Measurements from ENCODE around the gene MAN1C1. TPM values are rescaled to one million over a fixed set of nuclear protein-coding genes. Genes with fewer than 3 reads are reported as not detected.

Gene MAN1C1
- total RNA-seq, 1 experiment from 2014 or later = 1.2 TPM

- POLR2A ChIA-PET = no interaction called here
- intact Hi-C loops (cut with micrococcal nuclease) = no loop called here
These were observed 111.2 kb downstream of the MAN1C1 start for GRCh38 chr1:25727635-25728286.

More at GRCh38 chr1:25727635-25728286, 111.2 kb downstream of the MAN1C1 start:
- ChIA-PET RAD21 (ENCODE audit: low non-redundant PET in 1 of 2, low total read pairs in 2 of 2, uncharacterized antibody in 2 of 2, unreplicated experiment in 2 of 2) (no interaction called here), CTCF (no interaction called here)
- Histone ChIP-seq H3K9ac (ENCODE audit: low read length) (no peak overlapping the region), H2AFZ (ENCODE audit: low read depth, low read length, poor library complexity, severe bottlenecking) (no peak overlapping the region), H4K20me1 (ENCODE audit: insufficient read depth) (no peaks in the 10 kb centered on the region), H3K4me3 (replicated peaks in 1 of 2; ENCODE audit: low read depth in 1 of 2, low read length in 2 of 2) (no peak overlapping the region), H3K4me2 (ENCODE audit: low read length) (no peak overlapping the region), H3K9me2 (ENCODE audit: insufficient read depth) (no peaks in the 10 kb centered on the region), H3K27ac (ENCODE audit: low read depth, low read length) (no peak overlapping the region), H3K27me3 (ENCODE audit: insufficient read depth, low read length) (no peaks in the 10 kb centered on the region), H3K36me3 (ENCODE audit: control insufficient read depth in 1 of 2, insufficient read depth in 2 of 2, low read length in 2 of 2) (no peaks in the 10 kb centered on the region), H3K79me2 (ENCODE audit: insufficient read depth, low read length) (no peaks in the 10 kb centered on the region), H3K4me1 (ENCODE audit: control insufficient read depth in 1 of 2, insufficient read depth in 2 of 2, low read length in 2 of 2) (no peaks in the 10 kb centered on the region), H3K9me3 (ENCODE audit: control insufficient read depth in 1 of 2, insufficient read depth in 1 of 2, low read depth in 1 of 2, low read length in 2 of 2) (no peaks in the 10 kb centered on the region)
- no TSS peak for BruUV-seq (replicated peaks)
- TF ChIP-seq ATF3 (IDR thresholded peaks at IDR 0.05) (no peak), EGR1 (IDR thresholded peaks at IDR 0.05; ENCODE audit: low read depth) (no peak), EZH2 (IDR thresholded peaks at IDR 0.05) (no peak), ELF1 (IDR thresholded peaks at IDR 0.05; ENCODE audit: borderline replicate concordance, low read depth) (no peak), JUND (IDR thresholded peaks at IDR 0.05) (no peak), ZNF274 (IDR thresholded peaks at IDR 0.05; ENCODE audit: low read depth, low read length) (no peak), TCF7L2 (IDR thresholded peaks at IDR 0.05; ENCODE audit: borderline replicate concordance, extremely low read depth, insufficient read depth, insufficient read length) (no peak), CTCF (IDR thresholded peaks at IDR 0.05 in 2 of 3, conservative IDR thresholded peaks at IDR 0.05 in 1 of 3; ENCODE audit: borderline replicate concordance in 1 of 3, insufficient read depth in 1 of 3, low read depth in 2 of 3, low read length in 2 of 3) (no peak), FOSL1 (IDR thresholded peaks at IDR 0.05; ENCODE audit: low read depth) (no peak), SP1 (IDR thresholded peaks at IDR 0.05; ENCODE audit: low read depth) (no peak)
- TF ChIP-seq, protein P1, sequence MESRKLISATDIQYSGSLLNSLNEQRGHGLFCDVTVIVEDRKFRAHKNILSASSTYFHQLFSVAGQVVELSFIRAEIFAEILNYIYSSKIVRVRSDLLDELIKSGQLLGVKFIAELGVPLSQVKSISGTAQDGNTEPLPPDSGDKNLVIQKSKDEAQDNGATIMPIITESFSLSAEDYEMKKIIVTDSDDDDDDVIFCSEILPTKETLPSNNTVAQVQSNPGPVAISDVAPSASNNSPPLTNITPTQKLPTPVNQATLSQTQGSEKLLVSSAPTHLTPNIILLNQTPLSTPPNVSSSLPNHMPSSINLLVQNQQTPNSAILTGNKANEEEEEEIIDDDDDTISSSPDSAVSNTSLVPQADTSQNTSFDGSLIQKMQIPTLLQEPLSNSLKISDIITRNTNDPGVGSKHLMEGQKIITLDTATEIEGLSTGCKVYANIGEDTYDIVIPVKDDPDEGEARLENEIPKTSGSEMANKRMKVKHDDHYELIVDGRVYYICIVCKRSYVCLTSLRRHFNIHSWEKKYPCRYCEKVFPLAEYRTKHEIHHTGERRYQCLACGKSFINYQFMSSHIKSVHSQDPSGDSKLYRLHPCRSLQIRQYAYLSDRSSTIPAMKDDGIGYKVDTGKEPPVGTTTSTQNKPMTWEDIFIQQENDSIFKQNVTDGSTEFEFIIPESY (IDR thresholded peaks at IDR 0.05; ENCODE audit: extremely low read depth, insufficient replicate concordance, low read length) = no peak
- ATAC-seq (no peak), DNase-seq (ENCODE audit: low read depth, low spot score) (no peak)

Measured in HCT116 (cell line).